HepG2 (cell line): Measurements from ENCODE around the gene DAAM1. TPM values are rescaled to one million over a fixed set of nuclear protein-coding genes. Genes with fewer than 3 reads are reported as not detected.

Experiments
- ATAC-seq: fragments of 200-7000 bp; cut with Tn5 transposase; 3 replicates; pipeline ENCODE4 v1.9.1; 2020; ENCODE audit warnings: mild to moderate bottlenecking, moderate library complexity
- BruUV-seq: library from RNA; stranded (reverse); fragments of 400-500 nt; replicated peaks from 2 replicates; lab custom pipeline; 2021; lab: Mats Ljungman, UMichigan
- CTCF ChIA-PET: fragments of 300-600 bp; formaldehyde crosslinking; extraction: SDS; loops from one replicate; lab custom pipeline; 2021; ENCODE audit warnings: low total read pairs, inconsistent platforms, low intra/inter-chr PET ratio; lab: Yijun Ruan, JAX
- POLR2A ChIA-PET: fragments of 350-600 bp; sonication (Branson Sonifier 250); formaldehyde crosslinking; loops from one replicate; lab custom pipeline; 2020; ENCODE audit warnings: antibody characterized with exemption, inconsistent platforms; lab: Yijun Ruan, JAX
- DNase-seq: peaks from one replicate; pipeline ENCODE4 v3.0.0-alpha.2; 2015; ENCODE audit warnings: low spot score
- FAIRE-seq: peaks from 3 replicates; lab custom pipeline; 2011; peaks lifted over from hg19 to GRCh38; lab: Jason Lieb, UNC
- H2AFZ ChIP-seq: one replicate; pipeline ENCODE4 v1.6.1; 2011; ENCODE audit warnings: low read length, inconsistent platforms
- H3K27ac ChIP-seq: fragments of 300-600 bp; 3 replicates; pipeline ENCODE4 v1.8.0; 2011; ENCODE audit warnings: mixed run types, mild to moderate bottlenecking, mixed read lengths, low read length, inconsistent platforms; ENCODE audit not compliant: insufficient read depth; ENCODE audit errors: extremely low read length
- H3K27me3 ChIP-seq, 2 experiments: fragments of 200-600 bp in 1 of 2; 2 replicates in 1 of 2; 3 replicates in 1 of 2; pipeline versions ENCODE4 v1.6.0 to v1.8.0; 2011; ENCODE audit warnings: low read length in 2 of 2, mild to moderate bottlenecking in 2 of 2, moderate library complexity in 2 of 2, inconsistent platforms in 1 of 2; ENCODE audit not compliant: insufficient read depth in 2 of 2, control insufficient read depth in 1 of 2
- H3K36me3 ChIP-seq, 2 experiments: fragments of 200-600 bp in 1 of 2; replicated peaks in 1 of 2; 2 replicates in 1 of 2; 3 replicates in 1 of 2; pipeline versions ENCODE4 v1.5.1 to v1.8.0; 2011; ENCODE audit warnings: low read length in 2 of 2, inconsistent platforms in 1 of 2; ENCODE audit not compliant: insufficient read depth in 2 of 2, control insufficient read depth in 1 of 2
- H3K4me1 ChIP-seq: 2 replicates; pipeline ENCODE4 v1.5.1; 2012; ENCODE audit warnings: low read length, inconsistent platforms; ENCODE audit not compliant: insufficient read depth
- H3K4me2 ChIP-seq: 2 replicates; pipeline ENCODE4 v1.6.0; 2011; ENCODE audit warnings: low read depth, low read length, inconsistent platforms
- H3K4me3 ChIP-seq, 3 experiments: fragments of 200-600 bp in 1 of 3; sonication (generic), shearing (Covaris generic) in 1 of 3; replicated peaks in 1 of 3; 2 replicates each; pipeline ENCODE4 v1.5.1; 2011 to 2016; ENCODE audit warnings: low read length in 3 of 3, inconsistent platforms in 2 of 3, low read depth in 2 of 3, mild to moderate bottlenecking in 2 of 3, control low read depth in 1 of 3, mixed read lengths in 1 of 3; ENCODE audit not compliant: insufficient read depth in 1 of 3
- H3K79me2 ChIP-seq: one replicate; pipeline ENCODE4 v1.6.1; 2011; ENCODE audit warnings: low read length, inconsistent platforms; ENCODE audit not compliant: insufficient read depth
- H3K9ac ChIP-seq: 2 replicates; pipeline ENCODE4 v1.6.0; 2011; ENCODE audit warnings: mild to moderate bottlenecking, low read depth, low read length, inconsistent platforms; ENCODE audit not compliant: insufficient read depth
- H3K9me3 ChIP-seq: 2 replicates; pipeline ENCODE4 v1.5.1; 2012; ENCODE audit warnings: mild to moderate bottlenecking, low read length
- H4K20me1 ChIP-seq: 2 replicates; pipeline ENCODE4 v1.6.0; 2011; ENCODE audit warnings: inconsistent platforms, mild to moderate bottlenecking, low read length, moderate library complexity; ENCODE audit not compliant: insufficient read depth
- KDM4B ChIP-seq: sonication (generic); formaldehyde crosslinking; IDR thresholded peaks from 2 replicates; pipeline ENCODE4 v1.4.0; 2020; ENCODE audit warnings: missing genetic modification reagents
- MAFF ChIP-seq: IDR thresholded peaks from 2 replicates; pipeline ENCODE4 v1.6.1; 2011; ENCODE audit warnings: low read depth, low read length, improper control_type of control experiment
- NFE2 ChIP-seq: sonication (generic); formaldehyde crosslinking; IDR thresholded peaks from 2 replicates; pipeline ENCODE4 v1.4.0; 2020; ENCODE audit warnings: missing genetic modification reagents
- NR2C2 ChIP-seq: sonication (generic); formaldehyde crosslinking; IDR thresholded peaks from 2 replicates; pipeline ENCODE4 v1.4.0; 2020; ENCODE audit warnings: missing genetic modification reagents, mild to moderate bottlenecking, moderate library complexity, borderline replicate concordance
- POLR2AphosphoS5 ChIP-seq: IDR thresholded peaks from 2 replicates; pipeline ENCODE4 v1.6.1; 2012; ENCODE audit warnings: low read depth, low read length
- XRCC5 ChIP-seq: fragments of 200-400 bp; formaldehyde crosslinking; optimal IDR thresholded peaks from 2 replicates; pipeline ENCODE3; 2017; ENCODE audit warnings: mild to moderate bottlenecking, low read length
- ZBTB38 ChIP-seq: sonication (generic); formaldehyde crosslinking; IDR thresholded peaks from 2 replicates; pipeline ENCODE4 v1.5.1; 2020; ENCODE audit warnings: mild to moderate bottlenecking, missing genetic modification reagents
- ZKSCAN8 ChIP-seq: IDR thresholded peaks from 2 replicates; pipeline ENCODE4 v1.6.1; 2016; ENCODE audit warnings: borderline replicate concordance, missing genetic modification reagents, missing compliant biosample characterization
- ZNF234 ChIP-seq: sonication (generic); formaldehyde crosslinking; conservative IDR thresholded peaks from 2 replicates; pipeline ENCODE4 v1.5.1; 2020; ENCODE audit warnings: mild to moderate bottlenecking, missing genetic modification reagents
- ZNF570 ChIP-seq: sonication (generic); formaldehyde crosslinking; IDR thresholded peaks from 2 replicates; pipeline ENCODE4 v1.4.0; 2020; ENCODE audit warnings: mild to moderate bottlenecking, missing genetic modification reagents, borderline replicate concordance
- ZNF761 ChIP-seq: sonication (generic); formaldehyde crosslinking; conservative IDR thresholded peaks from 2 replicates; pipeline ENCODE4 v1.4.0; 2020; ENCODE audit warnings: mild to moderate bottlenecking, missing genetic modification reagents
- ZNF773 ChIP-seq: sonication (generic); formaldehyde crosslinking; IDR thresholded peaks from 2 replicates; pipeline ENCODE4 v1.4.0; 2020; ENCODE audit warnings: missing genetic modification reagents, borderline replicate concordance
- WGBS: methylation state at CpG from one replicate; pipeline ENCODE4 v1.1.6; 2017; ENCODE audit warnings: low lambda C conversion rate; 5-methylcytosine and 5-hydroxymethylcytosine counted together
- in situ Hi-C: cut with HindIII; loops from 2 replicates; pipeline ENCODE4 v1.10.0; 2017; ENCODE audit warnings: low pct_unique_long_range_greater_than_20kb; ENCODE audit not compliant: extremely low pct_ligation_motif_present
- intact Hi-C: fragments of 100-400 bp; cut with micrococcal nuclease; formaldehyde crosslinking; loops from one replicate; pipeline ENCODE4 v1.10.0; 2022; ENCODE audit not compliant: unreplicated experiment
- polyA plus RNA-seq, 8 experiments: library from polyadenylated mRNA; depleted of rRNA in 3 of 8; stranded (reverse) in 7 of 8; unstranded in 1 of 8; fragments of >200 nt; fragmentation: Illumina TruSeq in 4 of 8; extraction: Trizol in 4 of 8; gene quantifications; 2 replicates each; pipeline versions ENCODE4 v1.2.1 to v1.2.3, GENCODE V29; 2011 to 2016; ENCODE audit warnings: low read depth in 4 of 8, missing spikeins in 1 of 8, mixed read lengths in 1 of 8; ENCODE audit not compliant: insufficient read depth in 1 of 8
- total RNA-seq, 5 experiments: library from RNA; depleted of rRNA; stranded (reverse); fragments of >200 nt; fragmentation: Illumina TruSeq; extraction: Trizol; gene quantifications; 2 replicates each; pipeline ENCODE4 v1.2.3, GENCODE V29; 2016; ENCODE audit warnings: low read depth in 1 of 5
- TF ChIP-seq, protein P1 (sequence below): IDR thresholded peaks from 2 replicates; pipeline ENCODE4 v1.6.1; 2016; ENCODE audit warnings: low read depth
- TF ChIP-seq, protein P2 (sequence below): sonication (generic); formaldehyde crosslinking; IDR thresholded peaks from 2 replicates; pipeline ENCODE4 v1.8.1; 2023; ENCODE audit warnings: missing genetic modification reagents, mild to moderate bottlenecking, borderline replicate concordance
- TF ChIP-seq, protein P3 (sequence below): sonication (generic); formaldehyde crosslinking; IDR thresholded peaks from 2 replicates; pipeline ENCODE4 v1.8.0; 2022; ENCODE audit warnings: mild to moderate bottlenecking, missing genetic modification reagents, borderline replicate concordance
- TF ChIP-seq, protein P4 (sequence below): sonication (generic); formaldehyde crosslinking; IDR thresholded peaks from 2 replicates; pipeline ENCODE4 v1.4.0; 2020; ENCODE audit warnings: missing genetic modification reagents, borderline replicate concordance

The DAAM1 gene
- total and polyA plus RNA-seq, 2 of the 13 experiments (the other 11 are each of a cell fraction or from before 2014, with no cell fraction given): 10.9 to 24.5 TPM

DNA sequence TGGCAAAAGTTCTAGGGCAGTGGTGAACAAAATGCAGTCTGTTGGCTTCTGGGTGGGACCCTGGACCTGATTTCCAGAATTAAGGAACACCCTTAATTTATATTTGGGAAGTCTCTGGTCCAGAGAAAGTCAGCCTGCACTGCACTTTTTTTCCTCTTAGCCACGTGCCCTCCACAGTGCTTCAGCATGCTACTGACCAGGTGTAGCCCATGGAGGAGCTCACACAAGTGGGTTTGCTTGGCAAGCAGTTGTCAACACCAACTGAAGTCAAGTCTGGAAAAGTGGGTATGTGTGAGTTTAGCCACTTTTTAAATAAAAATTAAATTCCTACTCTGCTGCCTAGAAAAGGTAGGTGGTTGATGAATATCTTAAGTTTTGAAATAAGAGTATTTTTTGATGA lies 111.3 kb downstream of the DAAM1 start:
- Histone ChIP-seq H3K9ac (no peak overlapping the region), H3K4me2 (no peak overlapping the region), H2AFZ (no peak overlapping the region), H3K27ac (no peak overlapping the region), H3K36me3 (no peaks in the 10 kb centered on the region), H3K4me3 (no peak overlapping the region), H4K20me1 (no peaks in the 10 kb centered on the region), H3K4me1 (peaks cover 86% of the 10 kb centered on the region), H3K27me3 (no peaks in the 10 kb centered on the region), H3K9me3 (no peaks in the 10 kb centered on the region), H3K79me2 (no peaks in the 10 kb centered on the region)
- no TSS peak for BruUV-seq
- DNase-seq: no peak
- in situ Hi-C loops (no loop called here), intact Hi-C loops (no loop called here)
- no peak for ATAC-seq
- ChIA-PET CTCF (no interaction called here), POLR2A (no interaction called here)
- WGBS: 93% methylated on average over 1 of the region's 1 CpG
- no peak for FAIRE-seq
- no peak for TF ChIP-seq NR2C2 (CRISPR knock-in tag)
- TF ChIP-seq ZNF761 (CRISPR knock-in tag): no peak
- no peak for TF ChIP-seq KDM4B (CRISPR knock-in tag)
- TF ChIP-seq ZNF234 (CRISPR knock-in tag): no peak
- TF ChIP-seq, protein P1, sequence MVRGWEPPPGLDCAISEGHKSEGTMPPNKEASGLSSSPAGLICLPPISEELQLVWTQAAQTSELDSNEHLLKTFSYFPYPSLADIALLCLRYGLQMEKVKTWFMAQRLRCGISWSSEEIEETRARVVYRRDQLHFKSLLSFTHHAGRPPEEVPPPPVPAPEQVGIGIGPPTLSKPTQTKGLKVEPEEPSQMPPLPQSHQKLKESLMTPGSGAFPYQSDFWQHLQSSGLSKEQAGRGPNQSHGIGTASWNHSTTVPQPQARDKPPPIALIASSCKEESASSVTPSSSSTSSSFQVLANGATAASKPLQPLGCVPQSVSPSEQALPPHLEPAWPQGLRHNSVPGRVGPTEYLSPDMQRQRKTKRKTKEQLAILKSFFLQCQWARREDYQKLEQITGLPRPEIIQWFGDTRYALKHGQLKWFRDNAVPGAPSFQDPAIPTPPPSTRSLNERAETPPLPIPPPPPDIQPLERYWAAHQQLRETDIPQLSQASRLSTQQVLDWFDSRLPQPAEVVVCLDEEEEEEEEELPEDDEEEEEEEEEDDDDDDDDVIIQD (CRISPR knock-in tag): no peak
- no peak for TF ChIP-seq ZKSCAN8
- TF ChIP-seq XRCC5: no peak
- TF ChIP-seq, protein P2, sequence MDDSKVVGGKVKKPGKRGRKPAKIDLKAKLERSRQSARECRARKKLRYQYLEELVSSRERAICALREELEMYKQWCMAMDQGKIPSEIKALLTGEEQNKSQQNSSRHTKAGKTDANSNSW (CRISPR knock-in tag): no peak
- no peak for TF ChIP-seq NFE2 (CRISPR knock-in tag)
- TF ChIP-seq, protein P3, sequence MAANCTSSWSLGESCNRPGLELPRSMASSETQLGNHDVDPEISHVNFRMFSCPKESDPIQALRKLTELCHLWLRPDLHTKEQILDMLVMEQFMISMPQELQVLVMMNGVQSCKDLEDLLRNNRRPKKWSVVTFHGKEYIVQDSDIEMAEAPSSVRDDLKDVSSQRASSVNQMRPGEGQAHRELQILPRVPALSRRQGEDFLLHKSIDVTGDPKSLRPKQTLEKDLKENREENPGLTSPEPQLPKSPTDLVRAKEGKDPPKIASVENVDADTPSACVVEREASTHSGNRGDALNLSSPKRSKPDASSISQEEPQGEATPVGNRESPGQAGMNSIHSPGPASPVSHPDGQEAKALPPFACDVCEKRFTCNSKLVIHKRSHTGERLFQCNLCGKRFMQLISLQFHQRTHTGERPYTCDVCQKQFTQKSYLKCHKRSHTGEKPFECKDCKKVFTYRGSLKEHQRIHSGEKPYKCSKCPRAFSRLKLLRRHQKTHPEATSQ: no peak
- no peak for TF ChIP-seq ZNF773 (CRISPR knock-in tag)
- TF ChIP-seq, protein P4, sequence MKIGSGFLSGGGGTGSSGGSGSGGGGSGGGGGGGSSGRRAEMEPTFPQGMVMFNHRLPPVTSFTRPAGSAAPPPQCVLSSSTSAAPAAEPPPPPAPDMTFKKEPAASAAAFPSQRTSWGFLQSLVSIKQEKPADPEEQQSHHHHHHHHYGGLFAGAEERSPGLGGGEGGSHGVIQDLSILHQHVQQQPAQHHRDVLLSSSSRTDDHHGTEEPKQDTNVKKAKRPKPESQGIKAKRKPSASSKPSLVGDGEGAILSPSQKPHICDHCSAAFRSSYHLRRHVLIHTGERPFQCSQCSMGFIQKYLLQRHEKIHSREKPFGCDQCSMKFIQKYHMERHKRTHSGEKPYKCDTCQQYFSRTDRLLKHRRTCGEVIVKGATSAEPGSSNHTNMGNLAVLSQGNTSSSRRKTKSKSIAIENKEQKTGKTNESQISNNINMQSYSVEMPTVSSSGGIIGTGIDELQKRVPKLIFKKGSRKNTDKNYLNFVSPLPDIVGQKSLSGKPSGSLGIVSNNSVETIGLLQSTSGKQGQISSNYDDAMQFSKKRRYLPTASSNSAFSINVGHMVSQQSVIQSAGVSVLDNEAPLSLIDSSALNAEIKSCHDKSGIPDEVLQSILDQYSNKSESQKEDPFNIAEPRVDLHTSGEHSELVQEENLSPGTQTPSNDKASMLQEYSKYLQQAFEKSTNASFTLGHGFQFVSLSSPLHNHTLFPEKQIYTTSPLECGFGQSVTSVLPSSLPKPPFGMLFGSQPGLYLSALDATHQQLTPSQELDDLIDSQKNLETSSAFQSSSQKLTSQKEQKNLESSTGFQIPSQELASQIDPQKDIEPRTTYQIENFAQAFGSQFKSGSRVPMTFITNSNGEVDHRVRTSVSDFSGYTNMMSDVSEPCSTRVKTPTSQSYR (CRISPR knock-in tag): no peak
- no peak for TF ChIP-seq MAFF
- TF ChIP-seq ZNF570: no peak
- no peak for TF ChIP-seq ZBTB38 (CRISPR knock-in tag)
- TF ChIP-seq POLR2AphosphoS5: no peak
